ENCODE measurements around the gene ANKRD50.

GRCh38 chr4:124710911-124711310 lies 1.6 kb downstream of the ANKRD50 start:
- no peak for TF ChIP-seq CTCF (IDR thresholded peaks at IDR 0.05; ENCODE audit: borderline replicate concordance, extremely low read depth, low read length, poor library complexity, severe bottlenecking)
- TF ChIP-seq EZH2 (IDR thresholded peaks at IDR 0.05; ENCODE audit: borderline replicate concordance, low read depth, low read length, severe bottlenecking) = no peak
